ENCODE data around the gene MLIP.
"Not testable (repeated sequence)": the region's sequence is repeated elsewhere in the genome, so short reads cannot be mapped to it uniquely, and the experiment has no call there.

The MLIP gene

GRCh38 chr6:54232703-54233102 lies 121.5 kb downstream of the MLIP start:
- no peak for DNase-seq

GRCh38 chr6:54234539-54234938 lies 123.3 kb downstream of the MLIP start:
- DNase-seq, result no peak

GRCh38 chr6:54236984-54237383 lies 125.7 kb downstream of the MLIP start:
- no peak for DNase-seq

- no peak for DNase-seq
Measured at GRCh38 chr6:54238396-54238795, 127.2 kb downstream of the MLIP start.

- no peak for DNase-seq
Measured at GRCh38 chr6:54243699-54244098, 132.5 kb downstream of the MLIP start.

GRCh38 chr6:54244430-54244829 lies 133.2 kb downstream of the MLIP start:
- no peak for DNase-seq

- DNase-seq, result no peak
Measured at GRCh38 chr6:54245265-54245664, 134.0 kb downstream of the MLIP start.

- DNase-seq, result no peak
Measured at GRCh38 chr6:54248319-54248718, 137.1 kb downstream of the MLIP start.

GRCh38 chr6:54248994-54249393 lies 137.8 kb downstream of the MLIP start:
- no peak for DNase-seq

GRCh38 chr6:54249812-54250211 lies 138.6 kb downstream of the MLIP start:
- not testable (repeated sequence) for DNase-seq

- DNase-seq, result no peak
Measured at GRCh38 chr6:54252496-54252895, 141.3 kb downstream of the MLIP start.

GRCh38 chr6:54252916-54253315 lies 141.7 kb downstream of the MLIP start:
- DNase-seq, result no peak

- no peak for DNase-seq
Measured at GRCh38 chr6:54254886-54255285, 143.6 kb downstream of the MLIP start.

GRCh38 chr6:54255886-54256285 lies 144.6 kb downstream of the MLIP start:
- DNase-seq, result no peak

- no peak for DNase-seq
Measured at GRCh38 chr6:54260025-54260424, 148.8 kb downstream of the MLIP start.

GRCh38 chr6:54262499-54262898 lies 151.3 kb downstream of the MLIP start:
- no peak for DNase-seq

GRCh38 chr6:54262971-54263370 lies 151.7 kb downstream of the MLIP start:
- DNase-seq, result no peak

GRCh38 chr6:54264581-54265272 lies 153.5 kb downstream of the MLIP start:
- DNase-seq, result no peak

- DNase-seq, result no peak
Measured at GRCh38 chr6:54266400-54266923, 155.2 kb downstream of the MLIP start.

GRCh38 chr6:54267798-54268197 lies 156.6 kb downstream of the MLIP start:
- DNase-seq, result no peak

- no peak for DNase-seq
Measured at GRCh38 chr6:54273214-54273820, 162.1 kb downstream of the MLIP start.

- DNase-seq, result no peak
Measured at GRCh38 chr6:54274383-54274782, 163.1 kb downstream of the MLIP start.

GRCh38 chr6:54282186-54282585 lies 170.9 kb downstream of the MLIP start:
- no peak for DNase-seq

- DNase-seq, result no peak
Measured at GRCh38 chr6:54284161-54284860, 173.1 kb downstream of the MLIP start.
